ENCODE data around the gene RADIL.

Gene RADIL

GRCh38 chr7:4871056-4871680, 12.3 kb downstream of the RADIL start:
- Histone ChIP-seq H3K4me3 (ENCODE audit: low read length in 2 of 2) (no peak overlapping the region), H3K9ac (ENCODE audit: low read length in 2 of 2) (no peak overlapping the region), H3K9me3 (ENCODE audit: control insufficient read depth in 2 of 2, low read length in 2 of 2) (peaks cover 0 to 3% of the 10 kb centered on the region in 2 donors), H3K27ac (ENCODE audit: low read length) (no peak overlapping the region), H3K27me3 (ENCODE audit: control insufficient read depth in 1 of 2, insufficient read depth in 2 of 2, low read length in 2 of 2) (peaks cover 0 to 4% of the 10 kb centered on the region in 2 donors), H3K4me1 (ENCODE audit: control insufficient read depth, insufficient read depth, low read length) (no peaks in the 10 kb centered on the region), H3K36me3 (ENCODE audit: control insufficient read depth in 2 of 2, insufficient read depth in 2 of 2, low read length in 2 of 2) (no peaks in the 10 kb centered on the region)

GRCh38 chr7:4868493-4868892, 15.0 kb downstream of the RADIL start:
- Histone ChIP-seq H3K9me3 (ENCODE audit: control insufficient read depth in 2 of 2, low read length in 2 of 2) (peaks cover 0 to 3% of the 10 kb centered on the region in 2 donors), H3K4me3 (ENCODE audit: low read length in 2 of 2) (no peak overlapping the region), H3K27ac (ENCODE audit: low read length) (no peak overlapping the region), H3K9ac (ENCODE audit: low read length in 2 of 2) (no peak overlapping the region), H3K36me3 (ENCODE audit: control insufficient read depth in 2 of 2, insufficient read depth in 2 of 2, low read length in 2 of 2) (no peaks in the 10 kb centered on the region), H3K27me3 (ENCODE audit: control insufficient read depth in 1 of 2, insufficient read depth in 2 of 2, low read length in 2 of 2) (peaks cover 0 to 6% of the 10 kb centered on the region in 2 donors), H3K4me1 (ENCODE audit: control insufficient read depth, insufficient read depth, low read length) (no peaks in the 10 kb centered on the region)

GRCh38 chr7:4866528-4867496, 16.7 kb downstream of the RADIL start:
- no peaks in the 10 kb centered on the region for H3K4me1 ChIP-seq (ENCODE audit: control insufficient read depth, insufficient read depth, low read length)
- H3K27ac ChIP-seq (ENCODE audit: low read length): no peak overlapping the region
- H3K4me3 ChIP-seq (ENCODE audit: low read length in 2 of 2): no peak overlapping the region
- H3K9me3 ChIP-seq (ENCODE audit: control insufficient read depth in 2 of 2, low read length in 2 of 2): peaks cover 0 to 9% of the 10 kb centered on the region in 2 donors
- peaks cover 7 to 8% of the 10 kb centered on the region in 2 donors for H3K27me3 ChIP-seq (ENCODE audit: control insufficient read depth in 1 of 2, insufficient read depth in 2 of 2, low read length in 2 of 2)
- H3K36me3 ChIP-seq (ENCODE audit: control insufficient read depth in 2 of 2, insufficient read depth in 2 of 2, low read length in 2 of 2): no peaks in the 10 kb centered on the region
- no peak overlapping the region for H3K9ac ChIP-seq (ENCODE audit: low read length in 2 of 2)

- Histone ChIP-seq H3K27ac (ENCODE audit: low read length) (no peak overlapping the region), H3K4me1 (ENCODE audit: control insufficient read depth, insufficient read depth, low read length) (no peaks in the 10 kb centered on the region), H3K4me3 (ENCODE audit: low read length in 2 of 2) (peak overlapping the region in 1 of 2 donors; percentile 24), H3K9ac (ENCODE audit: low read length in 2 of 2) (no peak overlapping the region), H3K27me3 (ENCODE audit: control insufficient read depth in 1 of 2, insufficient read depth in 2 of 2, low read length in 2 of 2) (peaks cover 6 to 12% of the 10 kb centered on the region in 2 donors), H3K36me3 (ENCODE audit: control insufficient read depth in 2 of 2, insufficient read depth in 2 of 2, low read length in 2 of 2) (no peaks in the 10 kb centered on the region), H3K9me3 (ENCODE audit: control insufficient read depth in 2 of 2, low read length in 2 of 2) (peaks cover 2 to 6% of the 10 kb centered on the region in 2 donors)
These were observed 21.4 kb downstream of the RADIL start for GRCh38 chr7:4862156-4862555.

- Histone ChIP-seq H3K4me1 (ENCODE audit: control insufficient read depth, insufficient read depth, low read length) (no peaks in the 10 kb centered on the region), H3K9me3 (ENCODE audit: control insufficient read depth in 2 of 2, low read length in 2 of 2) (peaks cover 2 to 6% of the 10 kb centered on the region in 2 donors), H3K4me3 (ENCODE audit: low read length in 2 of 2) (peak within 1 kb of the TSS in 1 of 2 donors; percentile 24), H3K27ac (ENCODE audit: low read length) (no peak within 1 kb of the TSS), H3K9ac (ENCODE audit: low read length in 2 of 2) (no peak within 1 kb of the TSS), H3K36me3 (ENCODE audit: control insufficient read depth in 2 of 2, insufficient read depth in 2 of 2, low read length in 2 of 2) (no peaks in the 10 kb centered on the region), H3K27me3 (ENCODE audit: control insufficient read depth in 1 of 2, insufficient read depth in 2 of 2, low read length in 2 of 2) (peaks cover 6 to 12% of the 10 kb centered on the region in 2 donors)
These were observed 21.8 kb downstream of the RADIL start, which contains the start of gene PAPOLB for GRCh38 chr7:4861673-4862072. Gene PAPOLB, minus strand, starts transcription at chr7:4862030. Its CDS starts 220 bp downstream, at chr7:4861810.

GRCh38 chr7:4861227-4861626, 22.3 kb downstream of the RADIL start:
- peaks cover 2 to 6% of the 10 kb centered on the region in 2 donors for H3K9me3 ChIP-seq (ENCODE audit: control insufficient read depth in 2 of 2, low read length in 2 of 2)
- peaks cover 6 to 12% of the 10 kb centered on the region in 2 donors for H3K27me3 ChIP-seq (ENCODE audit: control insufficient read depth in 1 of 2, insufficient read depth in 2 of 2, low read length in 2 of 2)
- no peak overlapping the region for H3K27ac ChIP-seq (ENCODE audit: low read length)
- no peak overlapping the region for H3K4me3 ChIP-seq (ENCODE audit: low read length in 2 of 2)
- no peak overlapping the region for H3K9ac ChIP-seq (ENCODE audit: low read length in 2 of 2)
- H3K4me1 ChIP-seq (ENCODE audit: control insufficient read depth, insufficient read depth, low read length): no peaks in the 10 kb centered on the region
- H3K36me3 ChIP-seq (ENCODE audit: control insufficient read depth in 2 of 2, insufficient read depth in 2 of 2, low read length in 2 of 2): no peaks in the 10 kb centered on the region

- H3K9me3 ChIP-seq (ENCODE audit: control insufficient read depth in 2 of 2, low read length in 2 of 2): peaks cover 2 to 4% of the 10 kb centered on the region in 2 donors
- no peak overlapping the region for H3K9ac ChIP-seq (ENCODE audit: low read length in 2 of 2)
- no peak overlapping the region for H3K4me3 ChIP-seq (ENCODE audit: low read length in 2 of 2)
- no peaks in the 10 kb centered on the region for H3K4me1 ChIP-seq (ENCODE audit: control insufficient read depth, insufficient read depth, low read length)
- H3K36me3 ChIP-seq (ENCODE audit: control insufficient read depth in 2 of 2, insufficient read depth in 2 of 2, low read length in 2 of 2): no peaks in the 10 kb centered on the region
- no peak overlapping the region for H3K27ac ChIP-seq (ENCODE audit: low read length)
- peaks cover 3 to 9% of the 10 kb centered on the region in 2 donors for H3K27me3 ChIP-seq (ENCODE audit: control insufficient read depth in 1 of 2, insufficient read depth in 2 of 2, low read length in 2 of 2)
These were observed 26.3 kb downstream of the RADIL start for GRCh38 chr7:4857189-4857588.

- no peak overlapping the region for H3K4me3 ChIP-seq (ENCODE audit: low read length in 2 of 2)
- H3K9me3 ChIP-seq (ENCODE audit: control insufficient read depth in 2 of 2, low read length in 2 of 2): peaks cover 0 to 4% of the 10 kb centered on the region in 2 donors
- H3K27ac ChIP-seq (ENCODE audit: low read length): no peak overlapping the region
- H3K9ac ChIP-seq (ENCODE audit: low read length in 2 of 2): no peak overlapping the region
- no peaks in the 10 kb centered on the region for H3K4me1 ChIP-seq (ENCODE audit: control insufficient read depth, insufficient read depth, low read length)
- no peaks in the 10 kb centered on the region for H3K36me3 ChIP-seq (ENCODE audit: control insufficient read depth in 2 of 2, insufficient read depth in 2 of 2, low read length in 2 of 2)
- H3K27me3 ChIP-seq (ENCODE audit: control insufficient read depth in 1 of 2, insufficient read depth in 2 of 2, low read length in 2 of 2): peaks cover 0 to 2% of the 10 kb centered on the region in 2 donors
These were observed 27.0 kb downstream of the RADIL start for GRCh38 chr7:4856336-4857057.

- H3K4me3 ChIP-seq (ENCODE audit: low read length in 2 of 2): no peak overlapping the region
These were observed 28.6 kb downstream of the RADIL start for GRCh38 chr7:4854916-4855315.

More at GRCh38 chr7:4854916-4855315, 28.6 kb downstream of the RADIL start:
- Histone ChIP-seq H3K9ac (ENCODE audit: low read length in 2 of 2) (no peak overlapping the region), H3K27ac (ENCODE audit: low read length) (no peak overlapping the region), H3K4me1 (ENCODE audit: control insufficient read depth, insufficient read depth, low read length) (no peaks in the 10 kb centered on the region), H3K36me3 (ENCODE audit: control insufficient read depth in 2 of 2, insufficient read depth in 2 of 2, low read length in 2 of 2) (no peaks in the 10 kb centered on the region), H3K27me3 (ENCODE audit: control insufficient read depth in 1 of 2, insufficient read depth in 2 of 2, low read length in 2 of 2) (no peaks in the 10 kb centered on the region), H3K9me3 (ENCODE audit: control insufficient read depth in 2 of 2, low read length in 2 of 2) (peaks cover 0 to 4% of the 10 kb centered on the region in 2 donors)
